8988T (cell line): Measurements from ENCODE around the gene STOML1.
A peak's percentile ranks its signal among the peaks of the same experiment; 100 is the strongest.

Source experiments
- DNase-seq: peaks from one replicate; pipeline ENCODE4 v3.0.0; 2011

Gene STOML1

GRCh38 chr15:73991726-73992593 is at the start of gene STOML1:
Gene STOML1 (minus strand): TSS chr15:73992295. CDS start chr15:73992223, 72 bp downstream.
- peak; percentile 93 for DNase-seq

GRCh38 chr15:74041311-74041756 is 49.2 kb upstream of the STOML1 start:
- DNase-seq: no peak

GRCh38 chr15:74040109-74040850 is 48.2 kb upstream of the STOML1 start:
- DNase-seq: peak; percentile 37

- no peak for DNase-seq
These were observed 47.5 kb upstream of the STOML1 start for GRCh38 chr15:74039656-74040010.

- no peak for DNase-seq
These were observed 46.9 kb upstream of the STOML1 start for GRCh38 chr15:74038707-74039655.

- DNase-seq: no peak
These were observed 45.3 kb upstream of the STOML1 start for GRCh38 chr15:74037171-74038117.

GRCh38 chr15:74036271-74037170 is 44.4 kb upstream of the STOML1 start:
- peak; percentile 75 for DNase-seq

GRCh38 chr15:74035121-74036017 is 43.3 kb upstream of the STOML1 start:
- no peak for DNase-seq

- no peak for DNase-seq
These were observed 42.2 kb upstream of the STOML1 start for GRCh38 chr15:74034206-74034755.

GRCh38 chr15:74032606-74033561 is 40.8 kb upstream of the STOML1 start:
- no peak for DNase-seq

GRCh38 chr15:74032046-74032445 is 40.0 kb upstream of the STOML1 start:
- DNase-seq: no peak

GRCh38 chr15:74028646-74029045 is 36.6 kb upstream of the STOML1 start:
- no peak for DNase-seq

GRCh38 chr15:74027688-74028087 is 35.6 kb upstream of the STOML1 start:
- DNase-seq: no peak

GRCh38 chr15:74025436-74025835 is 33.3 kb upstream of the STOML1 start:
- DNase-seq: no peak

- no peak for DNase-seq
These were observed 32.6 kb upstream of the STOML1 start for GRCh38 chr15:74024687-74025086.

- DNase-seq: no peak
These were observed 30.8 kb upstream of the STOML1 start for GRCh38 chr15:74022706-74023470.

- DNase-seq: no peak
These were observed 27.6 kb upstream of the STOML1 start for GRCh38 chr15:74019734-74020133.
